Measurements from ENCODE around the gene SMYD3.

The SMYD3 gene

DNA sequence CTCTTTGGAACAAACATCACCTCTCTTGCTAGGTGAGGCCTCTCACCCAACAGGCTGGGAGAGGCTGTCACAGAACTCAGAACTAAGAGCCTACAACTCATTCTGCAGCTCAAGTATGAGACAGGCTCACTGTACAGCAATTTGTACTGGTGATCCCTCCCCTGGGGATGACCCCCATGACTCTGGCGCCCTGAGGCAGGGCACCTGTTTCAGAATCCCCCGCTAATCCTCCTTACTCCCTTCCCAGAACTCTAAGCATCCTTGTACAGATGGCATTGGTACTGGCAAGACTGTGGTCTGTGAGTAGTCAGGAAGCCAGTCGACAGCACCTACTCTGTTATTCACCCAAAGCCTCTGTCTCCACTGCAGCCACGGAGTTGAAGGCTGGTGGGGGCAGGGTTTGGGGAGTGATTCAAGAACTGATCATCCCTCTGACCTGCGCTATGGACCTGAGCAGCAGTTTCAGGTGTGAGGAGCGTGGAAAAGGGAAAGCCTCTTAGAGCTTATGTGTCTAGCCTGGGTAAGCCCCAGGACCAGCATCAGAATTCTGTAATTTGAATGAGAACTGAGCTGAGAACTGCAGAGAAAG lies 696.8 kb downstream of the SMYD3 start:
- Histone ChIP-seq H3K9me3 (ENCODE audit: insufficient read depth, low read length) (no peaks in the 10 kb centered on the region), H3K36me3 (ENCODE audit: insufficient read depth, insufficient read length, low read length) (no peaks in the 10 kb centered on the region), H3K27me3 (ENCODE audit: insufficient read depth, insufficient read length) (no peaks in the 10 kb centered on the region), H3K9ac (ENCODE audit: insufficient read length, low read depth) (no peak overlapping the region), H3K4me1 (ENCODE audit: insufficient read depth, insufficient read length) (peaks cover 2% of the 10 kb centered on the region), H3K4me3 (ENCODE audit: insufficient read length, low read depth) (no peak overlapping the region)
- TF ChIP-seq YY1 (IDR thresholded peaks at IDR 0.05; ENCODE audit: insufficient read depth, insufficient read length): no peak
- DNase-seq (ENCODE audit: low read depth, low spot score): no peak

DNA sequence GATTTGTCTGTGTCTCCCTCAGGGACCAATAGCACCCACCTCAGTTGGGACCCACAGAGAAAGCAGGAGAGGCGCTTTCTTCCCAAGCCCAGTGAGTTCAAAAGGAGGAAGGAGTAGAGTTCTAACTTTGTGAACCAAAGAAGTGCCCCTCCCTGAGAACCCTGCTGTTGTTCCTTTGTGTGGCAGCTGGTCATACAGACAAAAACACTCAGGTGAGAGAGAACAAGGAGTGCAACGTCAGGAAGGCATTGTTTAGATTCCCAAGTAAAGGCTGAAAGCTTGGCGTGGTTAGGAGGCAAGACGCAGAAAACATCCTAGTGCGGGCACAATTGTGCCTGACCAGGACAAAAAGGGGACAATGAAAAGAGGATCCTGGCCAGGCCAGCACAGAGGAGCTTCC lies 697.7 kb downstream of the SMYD3 start:
- TF ChIP-seq YY1 (IDR thresholded peaks at IDR 0.05; ENCODE audit: insufficient read depth, insufficient read length): no peak
- no peak for TF ChIP-seq ZNF274 (IDR thresholded peaks at IDR 0.05; ENCODE audit: low read depth, low read length)
- no peak for TF ChIP-seq SUZ12 (IDR thresholded peaks at IDR 0.05; ENCODE audit: extremely low read depth, insufficient read depth, insufficient read length)
- H3K36me3 ChIP-seq (ENCODE audit: insufficient read depth, insufficient read length, low read length): no peaks in the 10 kb centered on the region
- no peaks in the 10 kb centered on the region for H3K27me3 ChIP-seq (ENCODE audit: insufficient read depth, insufficient read length)
- no peak overlapping the region for H3K4me3 ChIP-seq (ENCODE audit: insufficient read length, low read depth)
- peak overlapping the region; percentile 2 for H3K9ac ChIP-seq (ENCODE audit: insufficient read length, low read depth)
- H3K9me3 ChIP-seq (ENCODE audit: insufficient read depth, low read length): no peaks in the 10 kb centered on the region
- H3K4me1 ChIP-seq (ENCODE audit: insufficient read depth, insufficient read length): peaks cover 2% of the 10 kb centered on the region
- DNase-seq (ENCODE audit: low read depth, low spot score): no peak

DNA sequence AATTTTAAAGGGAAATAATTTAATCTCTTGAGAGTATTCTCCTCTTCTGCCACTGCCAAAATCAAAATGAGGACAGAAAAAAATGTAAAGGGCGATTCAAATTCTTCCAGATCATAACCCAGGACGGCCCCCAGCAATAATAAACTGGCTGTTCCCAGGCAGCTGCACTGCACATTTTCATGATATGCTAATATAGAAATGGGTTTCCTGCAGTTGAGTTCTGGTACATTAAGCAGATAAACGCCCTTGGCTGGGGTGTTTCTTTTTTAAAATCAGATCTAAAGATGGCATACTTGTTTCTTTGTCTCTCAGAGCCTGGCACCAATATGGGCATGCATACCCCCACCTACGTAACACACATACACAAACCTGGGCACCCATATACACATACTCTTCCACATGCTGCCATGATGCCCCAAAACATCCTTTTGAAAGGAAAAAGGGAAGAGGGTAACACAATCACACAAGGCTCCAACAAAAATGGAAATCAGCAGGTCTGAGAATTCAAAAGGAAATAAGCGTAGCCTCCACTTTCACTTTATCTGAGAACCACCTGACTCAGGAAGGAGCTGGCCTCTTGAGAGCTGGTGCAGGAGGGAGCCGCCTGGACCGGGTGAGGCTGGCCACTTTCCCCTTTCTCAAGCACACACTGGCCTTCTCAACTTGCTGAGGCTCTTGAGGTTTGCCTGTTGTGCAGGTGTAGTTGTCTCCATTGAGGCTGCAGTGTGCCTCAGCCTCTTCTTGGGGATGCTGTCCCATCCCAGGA lies 698.9 kb downstream of the SMYD3 start:
- peaks cover 2% of the 10 kb centered on the region for H3K4me1 ChIP-seq (ENCODE audit: insufficient read depth, insufficient read length)

DNA sequence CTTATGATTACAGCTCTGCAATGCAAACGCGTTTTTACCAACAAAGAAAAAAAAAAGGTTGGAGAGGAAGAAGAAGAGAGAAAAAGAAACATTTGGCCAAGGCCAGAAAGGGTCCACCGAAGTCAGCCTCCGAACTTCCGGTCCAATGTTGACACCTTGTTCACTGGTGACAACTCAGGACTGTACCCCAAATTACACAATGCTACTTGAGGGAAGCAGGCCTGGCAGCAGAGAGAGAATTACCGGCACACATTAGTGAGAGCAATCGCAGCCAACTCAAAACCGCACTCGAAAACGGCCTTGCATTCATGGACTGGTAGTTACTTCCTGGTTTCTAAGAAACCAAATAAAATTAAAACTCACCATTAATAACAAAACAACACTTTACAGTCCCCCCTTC lies 699.8 kb downstream of the SMYD3 start:
- no peak overlapping the region for H3K9ac ChIP-seq (ENCODE audit: insufficient read length, low read depth)
- H3K36me3 ChIP-seq (ENCODE audit: insufficient read depth, insufficient read length, low read length): no peaks in the 10 kb centered on the region
- DNase-seq (ENCODE audit: low read depth, low spot score): no peak
- no peak overlapping the region for H3K4me3 ChIP-seq (ENCODE audit: insufficient read length, low read depth)
- peaks cover 2% of the 10 kb centered on the region for H3K4me1 ChIP-seq (ENCODE audit: insufficient read depth, insufficient read length)
- no peaks in the 10 kb centered on the region for H3K27me3 ChIP-seq (ENCODE audit: insufficient read depth, insufficient read length)
- H3K9me3 ChIP-seq (ENCODE audit: insufficient read depth, low read length): no peaks in the 10 kb centered on the region
- TF ChIP-seq YY1 (IDR thresholded peaks at IDR 0.05; ENCODE audit: insufficient read depth, insufficient read length) (no peak), SUZ12 (IDR thresholded peaks at IDR 0.05; ENCODE audit: extremely low read depth, insufficient read depth, insufficient read length) (no peak), ZNF274 (IDR thresholded peaks at IDR 0.05; ENCODE audit: low read depth, low read length) (no peak)

More for the DNA sequence above, 698.9 kb downstream of the SMYD3 start:
- no peak overlapping the region for H3K4me3 ChIP-seq (ENCODE audit: insufficient read length, low read depth)
- H3K9ac ChIP-seq (ENCODE audit: insufficient read length, low read depth): no peak overlapping the region
- no peak for DNase-seq (ENCODE audit: low read depth, low spot score)
- H3K9me3 ChIP-seq (ENCODE audit: insufficient read depth, low read length): no peaks in the 10 kb centered on the region
- H3K36me3 ChIP-seq (ENCODE audit: insufficient read depth, insufficient read length, low read length): no peaks in the 10 kb centered on the region
- TF ChIP-seq YY1 (IDR thresholded peaks at IDR 0.05; ENCODE audit: insufficient read depth, insufficient read length) (no peak), ZNF274 (IDR thresholded peaks at IDR 0.05; ENCODE audit: low read depth, low read length) (no peak), SUZ12 (IDR thresholded peaks at IDR 0.05; ENCODE audit: extremely low read depth, insufficient read depth, insufficient read length) (no peak)
- no peaks in the 10 kb centered on the region for H3K27me3 ChIP-seq (ENCODE audit: insufficient read depth, insufficient read length)

DNA sequence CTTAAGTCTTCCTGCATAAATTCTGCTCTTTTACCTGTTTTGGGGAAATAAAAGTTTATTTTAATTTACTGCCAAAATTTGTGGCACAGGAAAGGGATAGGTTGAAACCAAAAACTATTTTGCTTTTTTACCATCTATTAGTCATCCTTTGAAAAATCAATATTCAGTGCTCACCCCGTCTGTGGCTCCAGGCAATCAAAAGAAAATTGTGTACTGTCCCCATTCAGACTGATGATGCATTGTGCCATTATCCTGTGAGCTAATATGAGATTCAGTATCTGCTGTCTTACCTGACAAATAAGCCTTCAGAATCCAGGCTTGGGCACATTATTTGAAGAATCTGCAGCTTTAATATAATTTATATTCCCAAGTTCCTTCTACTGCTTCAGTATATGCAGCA lies 701.5 kb downstream of the SMYD3 start:
- Histone ChIP-seq H3K4me1 (ENCODE audit: insufficient read depth, insufficient read length) (peaks cover 2% of the 10 kb centered on the region), H3K4me3 (ENCODE audit: insufficient read length, low read depth) (no peak overlapping the region), H3K27me3 (ENCODE audit: insufficient read depth, insufficient read length) (no peaks in the 10 kb centered on the region), H3K9me3 (ENCODE audit: insufficient read depth, low read length) (no peaks in the 10 kb centered on the region), H3K36me3 (ENCODE audit: insufficient read depth, insufficient read length, low read length) (no peaks in the 10 kb centered on the region), H3K9ac (ENCODE audit: insufficient read length, low read depth) (no peak overlapping the region)
- TF ChIP-seq SUZ12 (IDR thresholded peaks at IDR 0.05; ENCODE audit: extremely low read depth, insufficient read depth, insufficient read length): no peak
- no peak for TF ChIP-seq YY1 (IDR thresholded peaks at IDR 0.05; ENCODE audit: insufficient read depth, insufficient read length)
- TF ChIP-seq ZNF274 (IDR thresholded peaks at IDR 0.05; ENCODE audit: low read depth, low read length): no peak
- DNase-seq (ENCODE audit: low read depth, low spot score): no peak

DNA sequence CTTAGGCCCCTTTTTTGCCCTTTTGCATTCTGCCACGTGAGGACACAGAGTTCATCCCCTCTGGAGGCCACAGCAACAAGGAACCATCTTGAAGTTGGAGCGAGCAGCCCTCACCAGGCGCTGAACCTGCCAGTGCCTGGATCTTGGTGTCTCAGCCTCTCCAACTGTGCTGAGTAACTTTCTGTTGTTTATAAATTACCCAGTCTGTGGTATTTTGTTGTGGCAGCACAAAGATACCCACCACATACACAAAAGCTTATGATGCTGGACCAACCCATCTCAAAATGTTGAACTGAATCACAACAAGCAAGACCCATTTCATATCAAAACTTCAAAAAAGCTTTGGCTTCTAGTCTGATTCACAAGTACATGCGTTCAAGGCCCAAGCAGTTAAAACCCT lies 702.4 kb downstream of the SMYD3 start:
- no peak overlapping the region for H3K4me3 ChIP-seq (ENCODE audit: insufficient read length, low read depth)
- no peak for TF ChIP-seq YY1 (IDR thresholded peaks at IDR 0.05; ENCODE audit: insufficient read depth, insufficient read length)
- no peak for TF ChIP-seq ZNF274 (IDR thresholded peaks at IDR 0.05; ENCODE audit: low read depth, low read length)
- no peak for TF ChIP-seq SUZ12 (IDR thresholded peaks at IDR 0.05; ENCODE audit: extremely low read depth, insufficient read depth, insufficient read length)
- no peak for DNase-seq (ENCODE audit: low read depth, low spot score)
- H3K36me3 ChIP-seq (ENCODE audit: insufficient read depth, insufficient read length, low read length): no peaks in the 10 kb centered on the region
- no peaks in the 10 kb centered on the region for H3K9me3 ChIP-seq (ENCODE audit: insufficient read depth, low read length)
- H3K4me1 ChIP-seq (ENCODE audit: insufficient read depth, insufficient read length): no peaks in the 10 kb centered on the region
- H3K9ac ChIP-seq (ENCODE audit: insufficient read length, low read depth): no peak overlapping the region
- no peaks in the 10 kb centered on the region for H3K27me3 ChIP-seq (ENCODE audit: insufficient read depth, insufficient read length)

DNA sequence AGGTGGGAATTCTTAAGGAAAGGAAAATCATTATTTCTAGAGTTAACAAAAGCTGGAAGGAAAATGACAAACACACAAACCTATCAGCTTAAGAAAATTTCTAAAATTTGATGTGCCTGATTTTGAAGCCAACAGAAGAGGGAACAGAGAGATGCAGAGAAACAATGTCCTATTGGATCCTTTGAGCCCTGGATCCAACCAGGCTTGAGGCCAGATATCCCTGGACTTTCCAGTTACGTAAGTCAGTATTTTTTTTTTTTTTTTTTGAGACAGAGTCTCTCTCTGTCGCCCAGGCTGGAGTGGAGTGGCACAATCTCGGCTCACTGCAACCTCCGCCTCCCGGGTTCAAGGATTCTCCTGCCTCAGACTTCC lies 703.4 kb downstream of the SMYD3 start:
- no peak overlapping the region for H3K4me3 ChIP-seq (ENCODE audit: insufficient read length, low read depth)
- no peak overlapping the region for H3K9ac ChIP-seq (ENCODE audit: insufficient read length, low read depth)

More for the DNA sequence above, 703.4 kb downstream of the SMYD3 start:
- Histone ChIP-seq H3K36me3 (ENCODE audit: insufficient read depth, insufficient read length, low read length) (no peaks in the 10 kb centered on the region), H3K4me1 (ENCODE audit: insufficient read depth, insufficient read length) (no peaks in the 10 kb centered on the region), H3K27me3 (ENCODE audit: insufficient read depth, insufficient read length) (no peaks in the 10 kb centered on the region), H3K9me3 (ENCODE audit: insufficient read depth, low read length) (no peaks in the 10 kb centered on the region)
- TF ChIP-seq ZNF274 (IDR thresholded peaks at IDR 0.05; ENCODE audit: low read depth, low read length) (no peak), YY1 (IDR thresholded peaks at IDR 0.05; ENCODE audit: insufficient read depth, insufficient read length) (no peak), SUZ12 (IDR thresholded peaks at IDR 0.05; ENCODE audit: extremely low read depth, insufficient read depth, insufficient read length) (no peak)
- no peak for DNase-seq (ENCODE audit: low read depth, low spot score)
